SK-N-DZ (cell line): ENCODE results near the gene ADAMTS14.

Experiments
- DNase-seq: peaks from one replicate; pipeline ENCODE4 v3.0.0-alpha.2; 2015; ENCODE audit warnings: low spot score

ADAMTS14 gene

DNA sequence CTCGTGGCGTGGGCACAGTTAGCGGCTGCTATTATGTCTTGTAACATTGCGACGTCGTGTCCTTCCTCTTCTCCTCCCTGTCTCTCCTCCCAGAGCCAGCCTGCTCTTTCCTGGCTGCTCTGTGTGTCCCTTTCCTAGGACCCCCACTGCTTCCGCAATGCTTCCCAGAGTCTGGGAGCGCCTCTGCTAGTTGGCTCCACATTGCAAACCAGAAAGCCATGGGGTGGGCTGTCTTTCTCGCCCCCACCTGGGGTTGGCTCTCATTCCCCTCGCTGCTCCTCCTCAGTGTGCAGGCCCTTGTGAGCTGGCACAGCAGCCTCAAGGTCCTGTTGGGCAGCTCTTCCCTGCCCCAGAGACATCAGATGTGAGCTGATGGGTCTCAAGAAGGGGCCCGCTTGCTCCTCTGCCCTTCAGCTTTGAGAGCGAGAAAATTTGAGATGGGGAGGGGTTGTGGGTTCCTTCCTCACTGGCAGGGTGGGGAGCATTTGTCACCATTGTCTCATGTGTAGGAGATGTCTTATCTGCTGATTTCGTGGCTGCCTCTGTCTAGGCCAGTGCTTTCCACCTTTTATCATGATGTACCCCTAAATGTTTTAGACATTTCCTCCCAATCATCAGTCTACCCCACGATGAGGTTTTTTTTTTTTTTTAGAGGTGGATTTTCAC, 3.3 kb downstream of the ADAMTS14 start:
- no peak for DNase-seq

DNA sequence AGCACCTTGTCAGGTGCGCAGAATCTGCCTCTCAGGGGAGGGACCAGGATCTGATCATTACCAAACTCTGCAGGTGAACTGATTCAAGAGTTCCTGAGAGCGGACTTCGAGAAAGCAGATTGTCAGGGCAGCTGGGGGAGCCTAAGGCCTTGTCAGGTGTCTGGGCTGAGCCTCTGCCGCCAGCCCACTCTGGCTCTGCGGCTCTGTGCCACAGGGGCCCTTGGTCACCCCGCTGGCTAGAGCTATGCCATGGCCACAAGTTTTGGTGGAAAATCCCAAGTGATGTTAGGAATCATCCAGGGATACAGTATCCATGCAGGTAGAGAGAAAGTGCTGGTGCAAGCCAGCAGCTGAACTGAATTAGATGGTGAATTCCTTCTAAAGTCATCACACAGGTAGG, 4.2 kb downstream of the ADAMTS14 start:
- no peak for DNase-seq

DNA sequence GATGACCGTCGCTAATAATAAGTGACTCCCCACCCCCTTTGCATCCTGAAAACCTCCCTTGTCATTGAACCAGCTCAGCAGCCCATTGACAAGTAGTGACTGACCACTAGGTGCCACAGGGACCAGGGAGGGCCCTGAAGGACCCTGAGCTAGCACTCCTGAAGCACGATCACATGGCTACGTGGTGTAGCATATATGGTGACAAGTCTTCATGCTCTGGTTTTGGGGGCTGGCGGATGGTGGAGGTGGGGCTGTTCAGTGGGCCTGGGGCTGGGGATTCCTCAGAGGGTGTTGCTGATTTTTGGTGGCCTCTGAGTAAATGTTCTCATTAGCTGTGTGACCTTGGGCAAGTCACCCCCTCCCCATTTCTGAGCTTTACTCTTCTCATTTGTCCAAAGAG, 4.7 kb downstream of the ADAMTS14 start:
- no peak for DNase-seq

DNA sequence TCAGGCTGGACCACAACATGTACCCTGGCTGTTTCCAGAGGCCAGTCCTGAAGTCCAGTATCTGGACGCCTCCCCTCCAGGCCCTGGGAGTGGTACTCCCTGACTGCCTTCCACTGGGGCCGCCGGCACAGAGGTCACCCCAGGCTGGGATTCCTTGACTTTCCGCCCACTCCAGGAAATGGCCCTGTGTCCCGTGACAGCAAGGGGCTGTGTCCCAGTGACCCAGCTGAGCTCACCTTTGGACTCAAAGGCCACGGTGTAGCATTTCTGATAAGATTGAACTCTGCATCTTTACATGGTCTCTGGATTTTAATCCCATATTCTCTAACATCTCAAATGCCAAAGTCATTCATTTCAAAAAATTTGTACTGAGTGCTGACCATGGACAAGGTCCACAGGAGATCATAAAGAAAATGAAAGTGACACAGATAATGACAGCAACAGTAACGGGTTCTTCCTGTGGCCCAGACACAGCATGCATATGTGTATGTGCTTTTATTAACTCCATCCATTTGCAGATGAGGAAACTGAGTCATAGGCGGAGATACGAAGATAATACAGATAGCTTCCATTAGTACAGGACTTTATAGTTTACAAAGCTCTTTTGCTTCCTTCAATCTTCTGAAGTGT, 5.4 kb downstream of the ADAMTS14 start:
- no peak for DNase-seq

DNA sequence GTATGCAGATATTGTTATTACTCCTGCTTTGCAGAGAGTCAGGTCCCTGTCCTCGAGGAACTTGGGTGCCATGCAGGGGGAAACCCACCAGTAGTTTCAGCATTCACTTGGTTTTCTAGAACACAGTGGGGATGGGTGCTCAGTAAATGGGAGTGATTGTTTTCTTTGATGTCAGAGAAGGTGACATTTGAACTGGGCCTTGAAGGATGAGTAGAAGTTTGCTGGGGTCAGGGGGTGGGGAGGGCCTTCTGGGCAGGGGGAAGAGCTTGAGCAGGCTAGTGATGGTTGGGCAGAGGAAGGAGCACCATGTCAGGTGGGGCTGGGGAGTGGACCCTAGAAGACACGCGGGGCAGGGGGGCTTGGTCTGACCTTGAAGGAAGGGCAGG, 5.9 kb downstream of the ADAMTS14 start:
- no peak for DNase-seq

DNA sequence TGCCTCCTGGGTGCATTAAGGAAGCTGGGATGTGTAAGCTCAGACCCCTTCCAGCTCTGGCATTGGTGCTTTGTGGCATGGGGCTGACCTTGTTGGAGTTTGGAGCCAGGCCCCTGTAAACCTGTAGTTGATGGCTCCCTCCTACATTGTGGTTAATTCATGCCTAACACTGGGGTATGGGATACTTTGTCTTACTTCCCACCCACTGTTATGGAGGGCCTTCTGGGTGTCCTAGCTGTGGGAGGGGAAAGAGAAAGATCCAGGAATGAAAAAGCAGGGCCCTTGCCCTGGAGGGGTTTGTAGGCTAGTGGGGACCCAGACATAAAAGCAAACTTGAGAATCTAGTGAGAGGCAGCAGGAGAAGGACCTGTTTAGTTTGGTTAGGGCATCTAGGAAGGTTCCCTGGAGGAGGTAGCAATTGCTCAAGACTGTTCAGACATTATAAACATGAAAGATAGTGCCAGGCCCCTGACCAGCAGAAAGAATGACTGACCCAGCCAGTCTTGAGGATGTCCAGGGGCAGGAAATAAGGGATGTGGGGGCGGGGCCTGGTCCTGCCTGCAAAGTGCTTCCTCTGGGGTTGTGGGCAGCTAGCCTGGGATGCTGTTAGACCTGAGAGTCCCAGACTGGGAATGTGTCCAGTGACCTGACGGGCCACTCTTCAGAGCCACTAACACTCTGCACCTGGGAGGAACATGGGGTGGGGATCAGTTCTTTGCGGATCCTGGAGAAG, 6.6 kb downstream of the ADAMTS14 start:
- no peak for DNase-seq

DNA sequence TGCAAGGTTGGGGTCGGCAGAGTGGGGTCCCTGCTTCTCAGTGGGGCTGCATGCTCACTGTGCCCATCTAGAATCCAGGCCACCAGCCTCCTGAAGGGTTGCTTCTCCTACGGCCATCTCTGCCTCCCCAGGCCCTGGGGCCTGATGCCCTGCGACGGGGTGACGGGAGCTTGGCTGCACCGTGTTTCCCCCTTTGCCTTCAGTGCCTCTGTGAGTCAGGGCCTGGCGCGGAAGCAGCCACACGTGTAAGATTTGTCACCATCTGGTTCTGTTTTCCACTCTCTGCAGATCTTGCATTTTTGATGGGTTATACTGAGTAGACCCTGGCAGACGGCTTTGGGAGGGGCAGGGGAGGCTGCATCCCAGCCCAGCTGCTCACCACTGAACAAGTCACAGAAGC, 7.2 kb downstream of the ADAMTS14 start:
- DNase-seq: no peak

DNA sequence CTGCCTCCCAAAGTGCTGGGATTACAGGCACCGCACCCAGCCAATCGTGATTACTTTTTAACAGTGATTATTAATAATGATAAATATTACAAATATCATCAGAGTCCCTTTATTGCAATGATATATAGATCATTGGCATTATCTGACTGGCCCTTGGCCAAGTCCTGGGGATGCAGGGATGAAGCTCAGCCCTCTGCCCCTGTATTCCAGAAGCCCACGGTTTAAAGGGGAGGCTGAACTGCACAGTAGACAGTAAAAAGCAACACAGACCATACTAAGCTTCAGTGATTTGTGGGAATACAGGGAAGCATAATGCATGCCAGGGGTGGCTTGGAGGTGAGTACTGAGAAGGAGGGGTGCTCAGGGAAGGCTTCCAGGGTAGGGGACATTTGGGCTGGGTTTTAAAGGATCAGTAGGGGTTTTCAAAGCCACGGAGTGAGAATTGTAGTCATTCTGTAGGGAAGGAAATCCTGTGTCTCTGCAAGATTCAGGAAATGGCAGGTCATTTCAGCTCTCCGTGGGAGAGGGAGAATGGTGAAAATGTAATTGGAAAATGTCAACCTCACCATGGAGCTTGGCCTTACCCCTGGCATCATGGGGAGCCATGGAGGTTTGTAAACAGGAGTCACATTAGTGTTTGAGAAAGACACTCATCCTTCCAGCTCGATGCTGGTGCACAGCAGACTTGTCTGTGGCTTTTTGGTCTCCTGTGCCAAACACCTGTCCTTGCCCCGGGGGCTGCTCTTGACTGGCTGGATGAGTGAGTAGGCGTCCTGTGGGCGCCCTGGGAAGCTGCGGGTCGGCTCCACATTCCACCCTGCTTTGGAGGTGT, 8.8 kb downstream of the ADAMTS14 start:
- DNase-seq: no peak

DNA sequence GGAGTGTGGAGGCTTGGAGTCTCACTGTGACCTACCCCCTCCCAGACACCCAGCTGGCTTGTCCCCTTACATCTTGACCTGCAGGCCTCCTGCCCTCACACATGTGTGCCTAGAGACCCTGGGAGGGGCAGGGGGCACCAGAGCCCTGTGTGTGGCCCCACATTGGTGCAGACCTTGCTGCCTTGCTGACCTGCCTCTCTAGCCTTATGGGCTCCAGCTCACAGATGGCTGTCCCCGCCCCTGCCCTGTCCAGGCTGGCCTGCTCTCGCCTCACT, 9.4 kb downstream of the ADAMTS14 start:
- DNase-seq: no peak

DNA sequence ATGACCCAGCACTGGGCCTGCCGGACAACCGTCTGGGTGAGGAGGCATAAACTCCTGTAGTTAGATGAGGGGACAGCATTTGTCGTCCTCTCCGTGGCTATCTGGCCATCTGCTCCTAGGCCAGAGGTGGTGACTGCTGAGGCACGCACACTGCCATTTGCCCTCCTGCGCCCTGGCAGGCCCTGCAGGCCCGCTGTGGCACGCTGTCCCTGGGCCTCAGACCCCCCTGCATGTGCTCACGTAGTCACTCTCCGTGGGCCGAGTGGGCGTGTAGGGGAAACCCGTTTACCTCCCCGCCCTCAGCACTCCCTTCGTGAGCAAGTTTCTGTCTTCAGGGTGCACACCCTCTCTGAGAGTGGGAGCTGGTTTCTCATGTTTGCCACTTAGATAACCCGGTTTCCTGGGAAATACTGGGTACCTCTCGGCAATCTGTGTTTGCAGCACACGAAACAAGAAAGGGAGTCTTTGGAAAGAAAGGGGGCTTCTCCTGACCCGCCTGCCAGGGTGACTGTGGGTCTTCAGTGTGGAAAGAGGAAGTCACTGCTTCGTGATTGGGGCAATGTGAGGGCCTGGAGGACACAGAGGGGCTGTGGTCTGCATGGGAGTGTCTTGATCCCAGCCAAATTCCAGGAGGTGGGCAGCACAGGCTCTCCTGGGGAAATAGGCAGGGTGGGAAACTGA, 10.8 kb downstream of the ADAMTS14 start:
- no peak for DNase-seq

DNA sequence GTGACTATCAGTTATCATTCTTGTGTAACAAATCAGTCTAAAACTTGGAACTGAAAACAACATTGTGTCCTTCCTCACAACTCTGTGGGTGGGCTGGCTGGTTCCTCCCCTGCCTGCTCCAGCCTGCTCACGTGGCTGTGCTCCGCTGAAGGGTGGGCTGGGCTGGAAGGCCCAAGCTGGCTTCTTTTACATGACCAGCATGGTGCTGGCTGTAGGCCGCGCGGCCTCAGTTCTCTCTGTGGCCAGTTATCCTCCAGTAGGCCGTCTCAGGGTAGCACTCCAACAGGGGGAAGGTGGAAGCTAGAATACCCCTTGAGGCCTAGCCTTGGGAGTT, 11.3 kb downstream of the ADAMTS14 start:
- no peak for DNase-seq

DNA sequence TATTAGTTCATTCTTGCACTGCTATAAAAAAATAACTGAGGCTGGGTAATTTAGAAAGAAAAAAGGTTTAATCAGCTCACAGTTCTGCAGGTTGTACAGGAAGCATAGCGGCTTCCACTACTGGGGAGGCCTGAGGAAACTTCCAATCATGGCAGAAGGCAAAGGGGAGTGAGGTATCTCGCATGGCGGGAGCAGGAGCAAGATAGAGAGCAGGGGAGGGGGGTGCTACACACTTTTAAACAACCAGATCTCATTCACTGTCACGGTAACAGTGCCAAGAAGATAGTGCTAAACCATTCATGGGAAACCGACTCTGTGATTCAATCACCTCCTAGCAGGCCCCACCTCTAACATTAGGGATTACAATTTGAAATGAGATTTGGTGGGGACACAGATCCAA, 11.6 kb downstream of the ADAMTS14 start:
- DNase-seq: no peak

DNA sequence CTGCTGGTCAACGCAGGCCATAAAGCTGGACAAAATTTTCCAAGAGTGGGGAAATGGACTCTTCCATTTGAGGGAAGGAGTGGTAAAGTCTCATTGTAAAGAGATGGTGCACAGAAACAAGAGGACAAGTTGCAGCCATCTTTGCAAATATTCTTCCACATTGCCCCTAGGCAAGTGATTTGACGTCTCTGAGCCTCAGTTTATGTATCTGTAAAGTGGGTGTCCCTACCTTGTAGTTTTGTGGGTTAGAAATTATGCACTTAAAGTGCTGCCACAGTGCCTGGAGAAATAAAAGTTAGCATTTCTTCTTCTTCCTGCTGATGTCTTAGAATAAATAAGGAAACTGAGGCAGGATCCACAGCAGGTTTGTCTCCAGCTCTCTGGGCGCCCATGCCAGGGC, 12.1 kb downstream of the ADAMTS14 start:
- no peak for DNase-seq

DNA sequence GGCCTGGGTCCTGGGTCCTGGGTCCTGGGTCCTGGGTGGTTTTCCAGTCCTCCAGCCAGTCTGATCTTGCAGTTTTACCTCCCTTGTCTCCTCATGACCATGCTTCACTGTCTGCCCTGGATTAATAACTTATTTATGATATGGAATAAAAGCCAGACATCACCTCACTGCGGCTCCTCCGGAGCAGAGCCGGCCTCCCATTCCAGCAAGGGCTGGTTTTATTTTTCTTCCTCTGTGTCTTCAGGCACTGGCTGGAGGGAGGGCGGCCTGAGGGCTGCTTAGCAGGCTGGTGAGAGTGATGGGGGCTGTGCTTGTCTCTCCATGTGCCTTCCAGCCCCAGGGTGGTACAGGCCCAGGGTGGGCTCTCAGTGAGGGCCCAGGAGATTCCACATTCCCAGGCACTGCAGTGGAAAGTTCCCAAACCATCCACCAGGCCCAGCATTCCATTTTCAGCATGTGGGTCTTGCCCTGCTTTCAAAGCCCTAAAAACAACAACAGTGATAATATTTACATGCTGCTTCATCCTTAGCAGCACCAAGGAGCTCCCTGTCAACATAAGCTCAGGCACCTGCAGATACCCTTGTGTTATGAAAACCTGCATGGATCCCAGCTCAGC, 12.6 kb downstream of the ADAMTS14 start:
- no peak for DNase-seq

DNA sequence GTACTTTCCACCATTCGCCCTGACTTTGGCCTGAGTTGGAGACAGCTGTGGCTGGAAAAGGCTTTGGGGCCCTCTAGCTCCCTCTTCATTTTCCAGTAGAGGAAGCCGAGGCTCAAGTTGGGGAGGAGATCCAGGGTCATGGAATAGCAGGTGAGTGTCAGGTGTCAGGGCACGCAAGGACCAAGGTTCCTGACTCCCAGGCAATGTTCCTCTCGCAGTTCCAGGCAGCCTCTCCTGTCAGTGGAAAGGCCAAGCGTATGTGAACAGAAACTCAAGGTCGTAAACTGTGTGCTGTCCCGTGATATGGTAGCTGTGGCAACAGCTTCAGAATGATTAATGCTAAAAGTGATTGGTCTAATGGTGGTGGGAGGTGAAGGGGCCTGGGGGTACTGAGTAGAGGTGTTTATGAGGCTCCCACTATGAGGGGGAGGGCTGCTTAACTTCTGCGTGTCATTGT, 13.2 kb downstream of the ADAMTS14 start:
- no peak for DNase-seq

DNA sequence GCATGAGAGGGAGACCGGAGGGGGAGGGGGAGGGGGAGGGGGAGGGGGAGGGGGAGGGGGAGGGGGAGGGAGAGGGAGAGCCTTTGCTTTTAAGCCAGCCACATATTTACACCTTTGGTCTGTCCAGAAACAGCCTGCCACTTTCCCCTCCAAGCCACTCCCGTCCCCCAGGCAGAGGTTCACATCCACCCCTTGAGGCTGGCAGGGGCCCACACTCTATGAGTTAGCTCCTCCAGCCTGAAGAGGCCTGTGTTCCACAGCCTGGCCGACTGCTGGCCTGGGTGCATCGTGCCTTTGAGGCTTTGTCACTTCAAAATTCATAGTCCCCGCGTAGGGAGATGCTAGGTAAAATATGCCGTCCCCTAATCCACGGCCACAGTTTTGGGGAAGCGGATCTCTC, 16.5 kb downstream of the ADAMTS14 start:
- DNase-seq: no peak

DNA sequence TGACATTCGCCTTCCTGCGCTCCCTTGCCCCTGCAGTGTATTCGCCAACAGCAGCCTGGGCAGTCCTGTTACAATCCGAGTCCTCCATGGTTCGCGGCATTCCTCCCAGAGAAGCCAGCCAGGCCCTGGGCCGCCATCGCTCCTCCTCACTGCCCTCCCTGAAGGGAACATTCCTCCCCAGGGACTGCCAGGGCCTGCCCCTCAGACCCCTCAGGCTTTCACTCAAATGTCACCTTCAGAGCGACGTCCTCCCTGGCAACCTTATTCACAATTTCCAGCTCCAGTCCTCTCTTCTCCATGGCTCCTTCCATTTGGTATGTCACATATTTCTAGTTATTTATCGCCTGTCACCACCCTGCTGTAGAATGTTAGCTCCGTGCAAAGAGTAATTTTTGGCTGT, 17.4 kb downstream of the ADAMTS14 start:
- DNase-seq: no peak

DNA sequence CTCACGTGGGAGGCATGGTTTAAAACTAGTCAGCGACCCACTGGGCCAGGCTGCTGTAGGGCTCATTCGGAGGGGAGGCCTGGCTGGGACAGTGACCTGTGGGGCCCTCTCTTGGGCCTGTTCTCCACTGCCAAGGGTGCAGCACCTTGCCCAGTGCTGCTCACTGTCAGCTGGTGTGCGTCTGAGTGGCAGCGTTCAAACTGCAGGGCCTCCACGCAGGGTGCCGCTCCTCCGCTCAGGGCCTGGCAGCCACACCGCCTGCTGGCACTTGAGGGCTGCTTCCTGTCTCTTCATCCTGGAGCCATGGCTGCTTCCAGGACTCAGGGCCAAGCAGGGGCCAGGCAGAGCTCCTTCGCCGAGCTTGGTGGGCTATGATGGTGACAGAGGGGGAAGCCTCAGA, 18.3 kb downstream of the ADAMTS14 start:
- no peak for DNase-seq

DNA sequence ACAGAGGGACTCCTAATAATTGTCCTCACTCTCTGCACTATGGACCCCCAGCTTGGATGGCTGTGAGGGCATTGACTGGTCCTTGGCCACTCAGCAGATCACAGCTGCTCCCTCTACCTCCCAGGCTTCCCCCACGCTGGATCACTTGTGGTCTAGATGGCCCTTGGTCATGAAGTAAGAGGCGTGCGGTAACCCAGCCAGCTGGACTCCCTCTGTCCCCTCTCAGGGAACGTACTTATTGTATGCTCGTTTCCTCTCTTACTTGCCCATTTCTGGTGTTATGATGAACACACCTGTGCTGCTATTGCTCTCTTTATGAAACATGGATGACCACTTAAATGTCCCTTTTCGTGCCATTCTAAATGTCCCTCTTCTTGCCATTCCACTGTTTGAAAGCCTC, 19.3 kb downstream of the ADAMTS14 start:
- no peak for DNase-seq

DNA sequence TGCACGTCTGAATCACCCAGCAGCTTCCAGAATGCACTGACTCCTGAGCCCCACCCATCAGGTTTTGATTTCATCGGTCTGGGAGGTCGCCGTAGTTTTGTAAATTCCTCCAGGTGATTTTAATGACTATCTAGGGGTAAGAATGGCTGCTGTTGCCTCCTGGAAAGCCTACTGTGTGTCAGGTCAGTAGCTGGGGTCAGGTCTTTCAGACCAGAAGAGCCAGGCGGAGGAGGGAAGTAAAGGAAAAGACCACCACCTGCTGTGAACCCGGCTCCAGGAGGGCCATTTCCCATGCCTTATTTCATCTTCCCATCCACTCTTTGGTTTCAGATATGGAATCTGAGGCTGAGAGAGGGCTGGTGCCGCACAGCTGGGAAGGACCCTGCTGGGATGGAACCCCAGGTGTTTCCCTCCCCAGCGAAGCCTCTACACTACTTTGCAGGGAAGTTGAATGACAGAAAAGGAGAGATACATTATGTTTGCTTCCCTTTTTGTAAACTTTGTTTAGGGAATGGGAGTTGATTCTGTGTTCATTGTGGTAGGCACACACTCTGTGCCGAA, 19.8 kb downstream of the ADAMTS14 start:
- no peak for DNase-seq
